Tibial artery (tissue), 4 donors: ENCODE results near the gene CD83.

Source experiments
- DNase-seq, 2 donors: peaks; one replicate each; pipeline ENCODE4 v3.0.0-alpha.2; 2019
- H3K27ac ChIP-seq, 2 donors: fragments of 200-600 bp; sonication (generic) in 1 of 2; 1 replicate in 1 of 2; 2 replicates in 1 of 2; pipeline ENCODE4 v1.5.1; 2018 to 2019; ENCODE audit warnings: mild to moderate bottlenecking in 1 of 2
- H3K27me3 ChIP-seq, 2 donors: fragments of 200-600 bp; sonication (generic) in 1 of 2; one replicate each; pipeline versions ENCODE4 v1.5.1 to v1.6.0; 2016 to 2019
- H3K36me3 ChIP-seq, 3 donors: fragments of 200-600 bp; sonication (generic) in 2 of 3; one replicate each; pipeline ENCODE4 v1.5.1; 2016 to 2019; ENCODE audit warnings: mild to moderate bottlenecking in 2 of 3
- H3K4me1 ChIP-seq, 4 donors: fragments of 200-600 bp; sonication (generic) in 2 of 4; 1 replicate in 3 of 4; 2 replicates in 1 of 4; pipeline ENCODE4 v1.5.1; 2016 to 2019
- H3K4me3 ChIP-seq, 2 donors: fragments of 200-600 bp; sonication (generic) in 1 of 2; 1 replicate in 1 of 2; 2 replicates in 1 of 2; pipeline ENCODE4 v1.5.1; 2018 to 2019; ENCODE audit warnings: mild to moderate bottlenecking in 2 of 2
- H3K9me3 ChIP-seq, 3 donors: fragments of 200-600 bp; sonication (generic) in 1 of 3; one replicate each; pipeline ENCODE4 v1.5.1; 2016 to 2019
- intact Hi-C: fragments of 100-400 bp; cut with DNase I; formaldehyde crosslinking; loops from one replicate; pipeline ENCODE4 v1.15.0; 2023; ENCODE audit warnings: low total_unique reads
- TF ChIP-seq, protein P1 (sequence below), 2 experiments: fragments of 200-600 bp in 1 of 2; fragments of 450-650 bp in 1 of 2; IDR thresholded peaks; one replicate each; pipeline ENCODE4 v1.5.1; 2017 to 2019; ENCODE audit warnings: antibody characterized with exemption in 2 of 2, mild to moderate bottlenecking in 1 of 2, moderate library complexity in 1 of 2

The CD83 gene

GRCh38 chr6:14109411-14109826, 8.2 kb upstream of the CD83 start:
- H3K27me3 ChIP-seq: peaks cover 0 to 14% of the 10 kb centered on the region in 2 donors
- no peaks in the 10 kb centered on the region for H3K36me3 ChIP-seq
- H3K9me3 ChIP-seq: peaks cover 0 to 8% (median 0%) of the 10 kb centered on the region in 3 donors
- no peak for DNase-seq
- intact Hi-C loops: no loop called here
- no peak overlapping the region for H3K27ac ChIP-seq
- H3K4me1 ChIP-seq: no peaks in the 10 kb centered on the region
- TF ChIP-seq, protein P1, sequence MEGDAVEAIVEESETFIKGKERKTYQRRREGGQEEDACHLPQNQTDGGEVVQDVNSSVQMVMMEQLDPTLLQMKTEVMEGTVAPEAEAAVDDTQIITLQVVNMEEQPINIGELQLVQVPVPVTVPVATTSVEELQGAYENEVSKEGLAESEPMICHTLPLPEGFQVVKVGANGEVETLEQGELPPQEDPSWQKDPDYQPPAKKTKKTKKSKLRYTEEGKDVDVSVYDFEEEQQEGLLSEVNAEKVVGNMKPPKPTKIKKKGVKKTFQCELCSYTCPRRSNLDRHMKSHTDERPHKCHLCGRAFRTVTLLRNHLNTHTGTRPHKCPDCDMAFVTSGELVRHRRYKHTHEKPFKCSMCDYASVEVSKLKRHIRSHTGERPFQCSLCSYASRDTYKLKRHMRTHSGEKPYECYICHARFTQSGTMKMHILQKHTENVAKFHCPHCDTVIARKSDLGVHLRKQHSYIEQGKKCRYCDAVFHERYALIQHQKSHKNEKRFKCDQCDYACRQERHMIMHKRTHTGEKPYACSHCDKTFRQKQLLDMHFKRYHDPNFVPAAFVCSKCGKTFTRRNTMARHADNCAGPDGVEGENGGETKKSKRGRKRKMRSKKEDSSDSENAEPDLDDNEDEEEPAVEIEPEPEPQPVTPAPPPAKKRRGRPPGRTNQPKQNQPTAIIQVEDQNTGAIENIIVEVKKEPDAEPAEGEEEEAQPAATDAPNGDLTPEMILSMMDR (IDR thresholded peaks at IDR 0.05): no peak
- H3K4me3 ChIP-seq: no peak overlapping the region

DNA sequence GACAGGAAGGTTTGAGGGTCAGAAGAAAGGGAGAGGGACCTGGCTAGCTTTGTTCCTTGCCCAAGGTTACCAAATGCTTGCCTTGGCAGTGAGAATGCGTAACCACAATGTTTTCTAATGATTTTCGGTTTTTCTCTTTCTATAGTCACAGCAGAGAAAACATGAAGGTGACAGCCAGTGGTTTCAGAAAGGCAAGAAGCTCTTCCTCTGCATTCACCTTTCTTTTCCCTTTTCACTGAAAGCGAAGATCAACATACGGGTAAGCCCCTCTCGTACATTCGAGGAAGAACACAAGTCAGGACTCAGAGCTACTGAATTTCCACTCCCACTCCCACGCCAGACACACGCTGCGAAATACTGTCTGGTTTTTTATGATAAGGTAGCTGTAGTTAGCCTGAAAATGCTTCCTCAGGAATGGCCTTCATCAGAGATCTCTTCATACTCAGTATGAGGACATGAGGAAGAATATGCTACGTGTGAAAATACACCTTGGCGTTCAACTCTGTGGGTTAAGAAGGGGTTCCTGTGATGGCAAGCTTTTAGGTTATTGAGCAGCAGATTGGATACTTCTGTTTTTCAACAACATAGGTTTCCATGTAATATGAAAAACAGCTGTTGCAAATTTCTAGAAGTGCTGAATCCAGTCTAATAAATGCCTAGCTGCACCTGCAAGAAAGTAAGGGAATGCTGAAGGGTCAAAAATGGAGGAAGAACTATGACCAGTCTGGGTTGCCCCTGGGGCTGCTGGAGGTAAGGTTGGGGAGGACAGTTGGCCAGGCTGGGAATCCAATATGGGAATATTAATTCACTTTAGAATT, 7.4 kb upstream of the CD83 start:
- intact Hi-C loops: no loop called here
- no peaks in the 10 kb centered on the region for H3K4me1 ChIP-seq
- peaks cover 0 to 8% (median 0%) of the 10 kb centered on the region in 3 donors for H3K9me3 ChIP-seq
- TF ChIP-seq, protein P1 (IDR thresholded peaks at IDR 0.05): no peak
- no peak for DNase-seq
- peaks cover 0 to 14% of the 10 kb centered on the region in 2 donors for H3K27me3 ChIP-seq
- H3K4me3 ChIP-seq: no peak overlapping the region
- no peak overlapping the region for H3K27ac ChIP-seq
- no peaks in the 10 kb centered on the region for H3K36me3 ChIP-seq

GRCh38 chr6:14113976-14114375, 3.6 kb upstream of the CD83 start:
- TF ChIP-seq, protein P1 (IDR thresholded peaks at IDR 0.05): no peak
- no peak for DNase-seq
- H3K27me3 ChIP-seq: peaks cover 0 to 5% of the 10 kb centered on the region in 2 donors
- H3K4me1 ChIP-seq: peaks cover 0 to 15% (median 12%) of the 10 kb centered on the region in 4 donors
- no peak overlapping the region for H3K27ac ChIP-seq
- no peaks in the 10 kb centered on the region for H3K36me3 ChIP-seq
- intact Hi-C loops: no loop called here
- H3K4me3 ChIP-seq: no peak overlapping the region
- H3K9me3 ChIP-seq: no peaks in the 10 kb centered on the region

DNA sequence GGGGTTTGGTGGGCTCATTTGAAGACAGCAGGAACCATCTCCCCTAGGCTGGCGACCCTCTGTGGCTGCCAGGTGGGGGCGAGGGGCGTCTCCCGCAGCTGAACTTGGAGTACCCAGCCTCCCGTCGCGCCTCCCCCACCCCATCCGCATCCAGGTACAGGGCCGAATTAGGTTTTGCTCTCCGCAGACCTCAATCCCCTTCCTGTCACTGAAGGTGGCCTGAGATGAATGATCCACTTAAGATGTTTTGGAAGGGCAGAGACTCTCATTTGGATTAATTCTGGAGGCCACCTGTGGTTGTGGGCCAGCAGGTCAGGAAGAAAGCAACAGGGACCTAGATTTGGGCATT, 493 bp downstream of the CD83 start:
- no peaks in the 10 kb centered on the region for H3K9me3 ChIP-seq
- intact Hi-C loops: no loop called here
- no peak for DNase-seq
- H3K4me3 ChIP-seq: peak overlapping the region; percentile 48 to 64
- TF ChIP-seq, protein P1 (IDR thresholded peaks at IDR 0.05): no peak
- peaks cover 0 to 15% (median 12%) of the 10 kb centered on the region in 4 donors for H3K4me1 ChIP-seq
- peaks cover 0 to 6% of the 10 kb centered on the region in 2 donors for H3K27me3 ChIP-seq
- H3K27ac ChIP-seq: no peak overlapping the region
- no peaks in the 10 kb centered on the region for H3K36me3 ChIP-seq

GRCh38 chr6:14118446-14118845, 874 bp downstream of the CD83 start:
- H3K4me1 ChIP-seq: peaks cover 0 to 15% (median 12%) of the 10 kb centered on the region in 4 donors
- H3K36me3 ChIP-seq: no peaks in the 10 kb centered on the region
- intact Hi-C loops: no loop called here
- peaks cover 0 to 6% of the 10 kb centered on the region in 2 donors for H3K27me3 ChIP-seq
- H3K9me3 ChIP-seq: no peaks in the 10 kb centered on the region
- DNase-seq: no peak
- peak overlapping the region in 1 of 2 donors; percentile 64 for H3K4me3 ChIP-seq
- TF ChIP-seq, protein P1 (IDR thresholded peaks at IDR 0.05): no peak
- H3K27ac ChIP-seq: no peak overlapping the region
